NCI-H2196 treated with DMSO at 0.1 percent for 48 hours (cell line): ENCODE measurements around the gene CRACR2A.

Source experiments
- DNase-seq: peaks from one replicate; lab custom pipeline; 2025; ENCODE audit not compliant: unreplicated experiment; lab: John Stamatoyannopoulos, UW

CRACR2A gene

GRCh38 chr12:3685830-3686229 lies 67.1 kb downstream of the CRACR2A start:
- DNase-seq, result no peak

GRCh38 chr12:3684449-3685051 lies 68.4 kb downstream of the CRACR2A start:
- DNase-seq, result no peak

- DNase-seq, result no peak
Measured at GRCh38 chr12:3683670-3684069, 69.2 kb downstream of the CRACR2A start.

- DNase-seq, result no peak
Measured at GRCh38 chr12:3681595-3682061, 71.3 kb downstream of the CRACR2A start.

GRCh38 chr12:3680919-3681594 lies 71.9 kb downstream of the CRACR2A start:
- DNase-seq, result no peak

- DNase-seq, result no peak
Measured at GRCh38 chr12:3679831-3680230, 73.1 kb downstream of the CRACR2A start.

- no peak for DNase-seq
Measured at GRCh38 chr12:3677609-3678008, 75.3 kb downstream of the CRACR2A start.

- DNase-seq, result no peak
Measured at GRCh38 chr12:3673981-3674708, 78.8 kb downstream of the CRACR2A start.

- DNase-seq, result no peak
Measured at GRCh38 chr12:3672113-3672509, 80.8 kb downstream of the CRACR2A start.

- no peak for DNase-seq
Measured at GRCh38 chr12:3671330-3672112, 81.4 kb downstream of the CRACR2A start.

- DNase-seq, result no peak
Measured at GRCh38 chr12:3670083-3670620, 82.8 kb downstream of the CRACR2A start.

GRCh38 chr12:3669594-3669993 lies 83.3 kb downstream of the CRACR2A start:
- no peak for DNase-seq

- DNase-seq, result no peak
Measured at GRCh38 chr12:3668479-3669165, 84.3 kb downstream of the CRACR2A start.

GRCh38 chr12:3667485-3667884 lies 85.4 kb downstream of the CRACR2A start:
- no peak for DNase-seq

GRCh38 chr12:3666441-3666840 lies 86.5 kb downstream of the CRACR2A start:
- no peak for DNase-seq

- no peak for DNase-seq
Measured at GRCh38 chr12:3662521-3662921, 90.4 kb downstream of the CRACR2A start.

- DNase-seq, result no peak
Measured at GRCh38 chr12:3661028-3661427, 91.9 kb downstream of the CRACR2A start.

- DNase-seq, result no peak
Measured at GRCh38 chr12:3658327-3659163, 94.4 kb downstream of the CRACR2A start.

- DNase-seq, result no peak
Measured at GRCh38 chr12:3656946-3657622, 95.8 kb downstream of the CRACR2A start.
